GM21390 (cell line): ENCODE results near the gene ASB3.
"Not testable (repeated sequence)": the region's sequence is repeated elsewhere in the genome, so short reads cannot be mapped to it uniquely, and the experiment has no call there.

Source experiments
- ATAC-seq: cut with Tn5 transposase; IDR thresholded peaks from one replicate; pipeline ENCODE4 v1.9.1; 2021; ENCODE audit not compliant: unreplicated experiment

Gene ASB3, protein sequence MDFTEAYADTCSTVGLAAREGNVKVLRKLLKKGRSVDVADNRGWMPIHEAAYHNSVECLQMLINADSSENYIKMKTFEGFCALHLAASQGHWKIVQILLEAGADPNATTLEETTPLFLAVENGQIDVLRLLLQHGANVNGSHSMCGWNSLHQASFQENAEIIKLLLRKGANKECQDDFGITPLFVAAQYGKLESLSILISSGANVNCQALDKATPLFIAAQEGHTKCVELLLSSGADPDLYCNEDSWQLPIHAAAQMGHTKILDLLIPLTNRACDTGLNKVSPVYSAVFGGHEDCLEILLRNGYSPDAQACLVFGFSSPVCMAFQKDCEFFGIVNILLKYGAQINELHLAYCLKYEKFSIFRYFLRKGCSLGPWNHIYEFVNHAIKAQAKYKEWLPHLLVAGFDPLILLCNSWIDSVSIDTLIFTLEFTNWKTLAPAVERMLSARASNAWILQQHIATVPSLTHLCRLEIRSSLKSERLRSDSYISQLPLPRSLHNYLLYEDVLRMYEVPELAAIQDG

DNA sequence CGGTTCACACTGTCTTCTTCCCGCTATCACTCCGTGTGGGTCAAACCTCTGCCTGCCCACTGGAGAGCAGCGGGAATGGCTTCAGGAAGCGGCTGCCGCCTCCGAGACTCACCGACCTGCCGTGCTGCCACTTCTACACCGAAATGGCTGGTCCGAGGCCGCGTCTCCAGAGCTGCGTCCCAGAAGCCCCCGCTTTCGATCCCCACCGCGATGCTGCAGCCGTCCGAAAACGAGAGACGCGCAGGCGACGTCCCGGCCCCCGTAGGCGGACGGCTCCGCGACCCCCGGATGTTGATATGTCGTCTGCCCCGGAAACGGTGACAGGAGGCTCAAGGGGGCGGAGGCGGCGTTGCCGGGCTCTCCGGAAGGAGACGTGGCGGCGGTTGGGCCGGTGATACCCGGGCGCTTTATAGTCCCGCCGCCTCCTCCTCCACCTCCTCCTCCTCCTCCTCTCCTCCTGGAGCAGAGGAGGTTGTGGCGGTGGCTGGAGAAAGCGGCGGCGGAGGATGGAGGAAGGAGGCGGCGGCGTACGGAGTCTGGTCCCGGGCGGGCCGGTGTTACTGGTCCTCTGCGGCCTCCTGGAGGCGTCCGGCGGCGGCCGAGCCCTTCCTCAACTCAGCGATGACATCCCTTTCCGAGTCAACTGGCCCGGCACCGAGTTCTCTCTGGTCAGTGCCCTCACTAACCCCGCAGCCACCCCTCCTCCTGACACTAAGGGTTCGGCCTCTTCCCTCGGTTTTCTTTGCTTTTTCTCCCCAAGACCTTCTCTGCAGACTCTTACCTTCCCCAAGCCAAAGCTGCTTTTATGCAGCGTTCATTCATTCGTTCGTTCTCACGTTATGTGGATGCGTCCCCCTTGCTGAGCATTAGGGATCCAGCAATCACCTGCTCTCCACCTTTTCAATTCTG is at the start of gene ASB3, which contains the start of gene ERLEC1:
Gene ASB3, minus strand, starts transcription at position 249 of the 909 bp plus-strand sequence. CDS start 21,381 bp downstream, outside the sequence.
Gene ERLEC1, plus strand, starts transcription at position 340 of the 909 bp plus-strand sequence. Its CDS starts 167 bp downstream, at position 507.
- peak; percentile 94 for ATAC-seq

DNA sequence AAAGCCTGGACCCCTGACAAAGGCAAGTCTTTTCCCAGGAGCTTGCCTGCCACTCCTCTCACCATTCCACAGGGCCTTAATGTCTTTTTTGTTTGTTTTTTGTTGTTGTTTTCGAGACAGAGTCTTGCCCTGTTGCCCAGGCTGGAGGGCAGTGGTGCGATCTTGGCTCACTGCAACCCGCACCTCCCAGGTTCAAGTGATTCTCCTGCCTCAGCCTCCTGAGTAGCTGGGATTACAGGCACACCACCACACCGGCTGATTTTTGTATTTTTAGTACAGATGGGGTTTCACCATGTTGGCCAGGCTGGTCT is 43.2 kb upstream of the ASB3 start:
- ATAC-seq: not testable (repeated sequence)

DNA sequence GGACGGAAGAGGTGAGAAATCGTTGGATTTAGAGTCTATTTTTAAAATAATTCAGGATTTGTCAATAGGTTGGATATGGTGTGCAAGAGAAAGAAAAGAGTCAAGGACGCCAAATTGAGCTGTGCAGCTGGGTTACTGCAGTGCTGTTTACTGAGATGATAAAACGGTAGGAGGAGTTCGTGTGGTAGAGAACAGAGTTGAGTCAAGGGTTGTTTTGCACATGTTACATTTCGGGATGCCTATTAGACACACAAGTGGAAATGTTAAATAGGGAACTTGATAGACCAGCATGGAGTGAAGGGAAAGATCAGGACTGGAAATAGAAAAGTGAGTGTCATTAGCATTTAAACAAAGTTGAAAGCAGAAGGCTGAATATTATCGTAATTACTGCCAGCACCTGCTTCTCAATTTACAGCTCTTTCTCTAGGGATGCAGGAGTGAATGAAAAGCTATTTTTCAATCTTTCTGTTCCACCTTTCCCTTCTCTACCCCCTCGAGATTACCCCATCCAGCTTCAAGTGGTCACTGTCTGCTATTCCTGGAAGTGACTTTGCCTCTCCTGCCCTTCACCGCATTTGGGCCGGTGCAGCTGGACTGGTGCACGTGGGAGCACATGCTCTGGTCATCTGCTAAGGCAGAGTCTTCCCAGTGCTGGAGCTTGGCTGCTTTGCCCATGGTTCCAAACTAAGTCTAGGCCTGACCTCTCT is 42.7 kb upstream of the ASB3 start:
- no peak for ATAC-seq

DNA sequence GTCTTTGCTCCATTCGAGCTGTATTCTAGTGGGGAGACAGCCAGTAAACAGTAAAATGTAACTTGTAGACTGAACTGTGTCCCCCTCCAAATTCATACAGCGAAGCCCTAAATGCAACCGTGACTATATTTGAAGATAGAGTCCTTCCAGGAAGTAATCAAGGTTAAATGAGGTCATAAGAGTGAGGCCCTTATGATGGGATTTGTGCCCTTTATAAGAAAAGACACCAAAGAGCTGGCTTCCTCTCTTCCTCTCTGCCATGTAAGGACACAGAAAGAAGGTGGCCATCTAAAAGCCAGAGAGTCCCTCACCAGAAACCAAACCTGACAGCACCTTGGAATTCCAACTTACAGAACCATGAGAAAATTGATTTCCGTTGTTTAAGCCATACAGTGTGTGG is 41.6 kb upstream of the ASB3 start:
- no peak for ATAC-seq

DNA sequence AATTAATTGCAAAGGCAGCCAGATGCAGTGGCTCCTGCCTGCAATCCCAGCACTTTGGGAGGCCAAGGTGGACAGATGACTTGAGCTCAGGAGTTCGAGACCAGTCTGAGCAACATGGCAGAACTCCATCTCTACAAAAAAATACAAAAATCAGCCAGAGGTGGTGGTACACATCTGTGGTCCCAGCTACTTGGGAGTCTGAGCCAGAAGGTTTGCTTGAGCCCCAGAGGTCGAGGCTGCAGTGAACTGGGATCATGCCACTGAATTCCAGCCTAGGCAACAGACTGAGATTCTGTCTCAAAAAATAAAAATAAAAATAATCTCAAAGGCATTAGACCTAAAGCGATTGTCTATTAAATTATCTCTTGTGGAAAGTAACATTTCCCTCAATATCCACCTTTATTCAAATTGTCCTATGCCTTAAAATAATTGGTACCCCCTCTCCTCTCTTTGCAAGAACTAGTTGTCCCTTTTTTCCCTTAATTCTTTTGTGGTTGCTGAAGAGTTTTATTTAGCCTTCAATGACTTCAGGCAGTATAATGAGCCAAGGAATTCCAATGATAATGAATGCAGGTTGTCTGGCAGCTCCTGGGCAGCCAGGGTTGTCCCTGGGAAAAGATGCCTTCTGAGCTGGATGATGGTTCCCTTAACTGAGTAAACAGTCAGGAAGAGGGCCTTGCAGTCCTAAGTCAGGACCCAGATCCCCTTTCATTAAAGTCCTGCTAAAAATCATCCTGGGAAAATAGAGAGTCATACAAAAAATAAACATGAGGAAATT is 40.8 kb upstream of the ASB3 start:
- ATAC-seq: no peak

DNA sequence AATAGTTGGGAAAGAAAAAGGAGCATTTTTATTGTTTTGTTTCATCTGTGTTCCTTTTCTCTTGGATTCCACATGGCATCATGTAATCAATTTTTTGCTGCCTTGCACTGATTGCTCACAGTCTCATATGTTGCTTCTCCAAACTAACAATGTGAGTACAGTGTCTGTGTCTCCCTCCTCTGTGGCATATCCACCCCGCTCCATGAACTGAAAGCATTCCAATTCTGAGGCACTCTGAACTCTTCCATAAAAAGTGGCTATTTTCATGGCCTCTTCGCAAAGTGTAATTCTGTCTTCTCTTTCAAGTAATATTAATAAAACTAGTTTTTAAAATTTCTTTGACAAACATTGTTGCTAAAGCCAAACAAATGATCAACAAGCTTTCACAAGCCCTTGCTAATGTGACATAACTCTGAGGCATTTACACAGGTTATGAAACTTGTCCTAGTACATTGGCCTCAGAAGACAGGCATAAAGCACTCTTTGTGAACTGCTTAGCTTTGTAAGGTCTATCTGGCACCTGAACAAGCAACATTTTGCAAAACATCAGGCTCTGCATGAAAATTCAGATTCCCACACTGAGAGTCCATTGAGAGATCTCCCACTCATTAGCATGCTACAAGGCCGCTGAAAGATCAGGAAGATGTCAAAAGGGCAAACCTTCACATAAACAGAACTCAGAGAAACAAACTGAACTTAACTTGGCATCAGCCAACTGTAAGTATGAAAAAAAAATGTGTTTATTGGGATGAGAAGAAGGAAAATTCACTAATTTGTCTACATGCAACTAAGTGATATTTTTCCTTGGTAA is 40.0 kb upstream of the ASB3 start:
- no peak for ATAC-seq

DNA sequence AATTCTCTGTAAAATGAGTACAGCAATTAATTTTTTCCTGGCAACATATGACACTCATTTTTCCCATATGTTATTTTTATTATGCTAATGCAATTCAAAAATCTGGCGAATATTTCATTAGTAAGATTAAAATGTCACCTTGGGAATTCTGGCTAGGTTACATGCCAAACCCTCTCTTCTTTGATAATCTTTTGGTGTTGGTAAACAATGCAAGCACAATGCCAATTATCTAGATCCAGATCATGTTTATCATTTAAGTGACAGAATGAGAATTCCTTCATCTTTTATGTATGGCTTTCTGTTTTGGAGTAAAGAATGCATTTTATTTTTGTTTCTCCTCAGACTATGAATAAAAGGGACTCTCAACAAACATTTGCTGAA is 39.3 kb upstream of the ASB3 start:
- ATAC-seq: no peak

DNA sequence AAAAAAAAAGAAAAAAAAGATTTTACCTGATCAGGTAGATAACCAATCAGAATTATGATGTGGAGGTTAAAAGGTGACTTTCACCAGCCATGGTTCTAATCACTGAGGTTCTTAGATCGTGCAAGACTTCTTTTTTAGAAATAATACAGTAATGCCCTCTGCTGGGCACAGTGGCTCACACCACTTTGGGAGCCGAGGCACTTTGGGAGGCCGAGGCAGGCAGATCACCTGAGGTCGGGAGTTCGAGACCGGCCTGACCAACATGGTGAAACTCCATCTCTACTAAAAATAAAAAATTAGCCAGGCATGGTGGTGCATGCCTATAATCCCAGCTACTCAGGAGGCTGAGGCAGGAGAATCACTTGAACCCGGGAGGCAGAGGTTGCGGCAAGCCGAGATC is 36.9 kb upstream of the ASB3 start:
- ATAC-seq: not testable (repeated sequence)

DNA sequence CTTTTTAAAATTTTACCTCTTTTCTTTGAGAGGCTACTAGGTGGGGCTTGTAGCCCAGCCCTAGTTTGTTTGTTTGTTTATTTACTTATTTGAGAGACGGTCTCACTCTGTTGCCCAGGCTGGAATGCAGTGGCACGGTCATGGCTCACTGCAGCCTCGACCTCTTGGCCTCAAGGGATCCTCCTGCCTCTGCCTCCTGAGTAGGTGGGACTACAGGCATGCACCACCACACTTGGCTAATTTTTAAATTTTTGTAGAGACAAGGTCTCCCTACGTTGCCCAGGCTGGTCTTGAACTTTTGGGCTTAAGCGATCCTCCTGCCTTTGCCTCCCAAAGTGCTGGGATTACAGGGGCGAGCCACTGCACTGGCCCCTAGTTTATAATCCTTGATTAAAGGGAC is 35.1 kb upstream of the ASB3 start:
- no peak for ATAC-seq

DNA sequence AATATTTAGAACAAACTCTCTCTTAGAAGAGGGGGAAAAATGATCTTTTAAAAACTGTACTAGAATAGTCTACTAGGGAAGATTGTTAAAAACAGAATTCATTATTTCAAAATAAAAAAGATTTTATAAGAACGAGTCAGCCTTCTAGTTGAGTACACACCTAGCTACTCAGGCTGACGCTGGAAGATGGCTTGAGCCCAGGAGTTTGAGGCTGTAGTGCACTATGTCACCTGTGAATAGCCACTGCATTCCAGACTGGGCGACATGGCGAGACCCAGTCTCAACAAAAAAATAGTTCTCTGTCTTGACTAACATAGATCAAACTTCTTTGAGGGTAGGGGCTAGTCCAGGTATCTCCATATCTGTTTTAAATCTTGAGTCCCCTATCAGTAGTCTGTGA is 34.0 kb upstream of the ASB3 start:
- no peak for ATAC-seq

DNA sequence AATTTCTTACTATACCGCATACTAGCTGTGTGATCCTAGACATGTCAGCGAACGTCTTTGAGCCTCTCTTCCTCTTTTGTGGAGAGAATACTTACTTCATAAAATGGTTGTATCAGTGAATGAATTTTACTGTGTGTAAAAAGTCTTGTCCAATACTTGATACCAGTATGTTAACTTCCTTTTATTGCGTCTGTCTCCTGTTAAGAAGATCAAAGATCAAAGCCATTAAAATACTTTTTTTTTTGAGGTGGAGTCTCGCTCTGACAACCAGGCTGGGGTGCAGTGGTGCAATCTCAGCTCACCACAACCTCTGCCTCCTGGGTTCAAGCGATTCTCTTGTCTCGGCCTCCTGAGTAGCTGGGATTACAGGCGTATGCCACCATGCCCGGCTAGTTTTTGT is 33.3 kb upstream of the ASB3 start:
- ATAC-seq: no peak

DNA sequence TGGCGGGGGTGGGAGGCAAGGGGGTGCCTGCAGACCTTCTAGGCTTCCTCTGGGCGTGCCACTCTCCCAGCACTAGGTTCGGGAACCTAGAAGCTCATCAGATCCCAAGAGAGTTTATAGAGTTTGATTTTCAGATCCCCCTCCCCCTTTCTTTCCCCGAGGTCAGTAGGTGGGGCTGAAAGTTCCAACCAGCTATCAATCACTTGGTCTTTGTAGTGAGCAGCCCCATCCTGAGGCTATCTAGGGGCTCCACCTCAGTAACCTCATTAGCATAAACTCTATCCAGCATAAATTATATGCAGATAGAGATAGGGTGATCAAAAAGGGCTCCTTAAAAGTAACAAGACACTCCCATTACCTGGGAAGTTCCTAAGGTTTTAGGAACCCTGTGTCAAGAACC is 32.9 kb upstream of the ASB3 start:
- no peak for ATAC-seq

DNA sequence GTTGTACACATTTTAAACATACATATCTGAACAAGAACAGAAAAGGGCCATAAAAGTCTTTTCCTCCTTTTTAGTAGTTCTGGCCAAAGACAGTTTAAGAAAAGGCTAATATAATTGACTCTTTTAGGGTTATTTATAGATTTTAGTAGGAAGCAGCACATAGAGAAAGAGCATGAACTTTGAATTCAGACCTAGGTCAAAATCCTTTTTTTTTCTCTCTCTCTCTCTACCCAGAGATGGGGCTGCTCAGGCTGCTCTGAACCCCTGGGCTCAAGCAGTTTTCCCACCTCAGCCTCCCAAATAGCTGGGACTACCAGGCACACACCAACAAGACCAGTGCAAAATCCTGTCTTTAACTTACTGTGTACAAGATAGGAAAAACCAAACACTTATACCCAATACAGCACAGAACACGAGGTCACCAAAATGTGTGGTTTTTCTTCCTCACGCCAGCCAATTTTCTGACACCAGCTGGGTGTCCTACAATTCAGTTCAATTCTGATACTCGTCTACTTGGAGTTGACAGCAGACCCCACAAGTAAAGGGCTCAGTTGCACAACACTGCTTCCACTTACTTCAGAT is 32.2 kb upstream of the ASB3 start:
- no peak for ATAC-seq

DNA sequence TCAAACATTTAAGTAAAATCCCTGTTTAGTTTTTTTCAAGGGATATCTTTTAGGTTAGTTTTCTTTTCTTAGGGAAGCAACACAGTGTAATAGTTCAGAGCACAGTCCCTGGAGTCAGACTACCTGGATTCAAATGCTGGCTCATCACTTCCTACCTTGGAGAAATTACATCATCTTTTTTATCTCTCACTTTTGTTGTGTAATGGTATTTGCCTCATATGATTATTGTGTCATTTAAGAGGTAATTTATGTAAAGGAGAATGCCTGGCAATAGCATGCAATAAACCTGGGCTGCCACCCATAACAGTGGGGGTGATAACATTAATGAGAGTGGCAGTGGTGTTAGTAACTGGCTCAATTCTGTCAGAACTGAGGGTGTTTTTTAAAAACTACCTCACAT is 26.4 kb upstream of the ASB3 start:
- no peak for ATAC-seq

DNA sequence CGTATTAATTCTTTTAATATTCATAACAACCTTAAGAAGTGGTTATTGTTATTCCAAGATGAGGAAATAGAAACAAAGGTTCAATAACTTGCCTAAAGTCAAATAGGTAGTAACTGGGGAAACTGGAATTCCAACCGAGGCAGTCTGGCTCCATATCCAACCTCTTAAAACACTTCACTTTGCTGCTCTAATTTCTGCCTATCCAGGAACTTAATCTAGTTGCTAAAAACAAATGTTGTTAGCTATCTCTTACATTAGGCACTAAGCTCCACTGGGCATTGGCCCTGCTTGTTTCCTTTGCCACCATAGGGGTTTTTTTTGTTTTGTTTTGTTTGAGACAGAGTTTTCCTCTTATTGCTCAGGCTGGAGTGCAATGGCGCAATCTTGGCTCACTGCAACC is 24.8 kb upstream of the ASB3 start:
- no peak for ATAC-seq

DNA sequence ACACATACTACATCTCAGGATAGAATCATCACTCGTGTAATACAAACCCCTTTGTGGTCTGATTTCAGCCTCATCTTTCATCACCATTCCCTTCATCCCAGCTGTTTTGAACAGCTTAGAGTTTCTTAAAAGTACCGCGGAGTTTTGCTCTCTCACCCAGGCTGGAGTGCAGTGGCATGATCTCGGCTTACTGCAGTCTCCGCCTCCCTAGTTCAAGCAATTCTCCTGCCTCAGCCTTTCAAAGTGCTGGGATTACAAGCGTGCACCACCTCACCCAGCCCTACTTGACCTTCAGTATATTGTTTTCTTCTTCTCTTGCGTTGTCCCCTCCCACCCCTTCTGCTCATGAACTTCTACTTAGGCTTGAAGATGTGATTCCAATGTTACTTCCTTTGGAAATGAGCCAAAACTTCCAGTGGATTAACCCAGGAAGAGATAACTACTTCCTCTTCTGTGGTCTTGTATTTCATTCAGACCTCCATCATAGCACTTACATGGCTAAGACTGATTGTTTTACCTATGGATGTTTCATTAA is 15.9 kb upstream of the ASB3 start:
- no peak for ATAC-seq

DNA sequence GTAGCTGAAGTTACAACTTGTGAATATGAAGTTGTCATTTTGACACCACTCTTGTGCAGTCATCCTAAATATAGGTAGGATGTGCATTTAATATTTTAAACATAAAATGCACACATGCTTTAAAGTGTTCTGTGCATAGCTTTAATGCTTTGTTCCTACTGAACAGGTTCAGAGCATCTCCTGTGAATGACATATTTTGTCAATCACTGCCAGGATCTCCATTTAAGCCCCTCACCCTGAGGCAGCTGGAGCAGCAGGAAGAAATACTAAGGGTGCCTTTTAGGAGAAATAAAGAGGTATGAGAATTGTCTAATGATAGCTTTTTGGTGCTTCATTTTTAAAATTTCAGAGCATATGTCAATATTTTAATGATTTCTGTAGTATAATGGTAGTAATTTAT is 14.8 kb upstream of the ASB3 start:
- ATAC-seq: no peak

DNA sequence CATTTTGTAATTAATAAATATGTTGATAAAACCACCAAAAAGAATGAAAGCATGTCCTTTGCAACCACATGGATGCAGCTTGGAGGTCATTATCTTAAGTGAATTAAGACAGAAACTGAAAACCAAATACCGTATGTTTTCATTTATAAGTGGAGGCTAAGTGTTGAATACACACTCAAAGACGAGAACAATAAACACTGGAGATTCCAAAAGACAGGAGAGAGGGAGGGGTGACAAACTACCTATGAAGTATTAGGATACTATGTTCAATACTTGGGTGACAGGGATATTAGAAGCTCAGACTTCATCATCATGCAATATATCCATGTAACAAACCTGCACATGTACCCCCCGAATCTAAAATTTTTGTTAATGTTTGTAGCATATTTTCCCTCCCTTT is 7.1 kb upstream of the ASB3 start:
- ATAC-seq: no peak

DNA sequence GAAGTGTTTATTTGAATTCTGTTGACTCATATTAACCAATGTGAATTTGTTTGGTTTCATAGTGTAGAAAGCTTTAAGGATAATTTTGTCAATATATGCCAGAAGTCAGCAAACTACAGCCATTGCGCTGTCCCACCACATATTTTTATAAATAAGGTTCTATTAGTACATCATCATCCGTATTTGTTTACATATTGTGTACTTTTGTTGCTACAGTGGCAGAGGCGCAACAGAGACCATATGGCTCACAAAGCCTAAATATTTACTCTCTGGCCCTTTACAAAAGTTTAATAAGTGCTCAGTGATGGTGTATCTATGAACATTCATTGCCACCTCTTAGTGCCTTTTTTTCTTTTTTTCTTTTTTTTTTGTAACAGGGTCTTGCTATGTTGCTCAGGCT is 6.5 kb upstream of the ASB3 start:
- ATAC-seq: no peak
